ENCODE results near the gene FGGY. TPM values are rescaled to one million over a fixed set of nuclear protein-coding genes. Genes with fewer than 3 reads are reported as not detected.

FGGY gene
- total RNA-seq, 4 donors from 2014 or later: 20.6 to 138 (median 32.8) TPM

DNA sequence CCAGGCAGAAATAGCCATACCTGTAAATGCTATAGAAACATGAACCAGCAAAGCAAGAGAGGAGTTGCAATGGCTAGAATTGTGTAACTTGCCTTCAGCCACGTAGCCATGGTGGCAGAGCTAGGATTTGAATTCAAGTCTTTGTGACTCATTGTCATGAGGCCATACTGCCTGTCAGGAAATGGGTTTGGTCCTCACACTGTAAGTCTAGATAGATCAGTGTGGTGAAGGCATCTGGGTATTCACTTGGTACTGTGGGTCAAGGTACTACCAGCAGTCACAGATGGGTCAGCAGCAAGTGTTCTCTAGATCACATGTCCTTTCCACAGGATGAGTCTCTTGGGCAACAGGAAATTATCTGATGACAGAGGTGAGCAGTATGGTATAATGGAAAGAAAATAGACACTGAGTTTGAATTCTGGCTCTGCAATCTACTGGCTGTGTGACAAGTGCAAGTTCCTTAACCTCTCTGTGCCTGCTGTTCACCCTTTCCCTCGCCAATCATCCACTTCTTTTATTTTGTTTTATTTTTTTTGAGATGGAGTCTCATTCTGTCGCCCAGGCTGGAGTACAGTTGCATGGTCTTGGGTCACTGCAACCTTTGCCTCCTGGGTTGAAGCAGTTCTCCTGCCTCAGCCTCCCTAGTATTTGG, 36.9 kb downstream of the FGGY start:
- Histone ChIP-seq H3K27ac (no peak overlapping the region), H3K27me3 (no peaks in the 10 kb centered on the region), H3K9me3 (no peaks in the 10 kb centered on the region), H3K36me3 (no peaks in the 10 kb centered on the region), H3K4me3 (no peak overlapping the region), H3K4me1 (no peaks in the 10 kb centered on the region)
- no peak for TF ChIP-seq POLR2A (IDR thresholded peaks at IDR 0.05)
- TF ChIP-seq, protein P1, sequence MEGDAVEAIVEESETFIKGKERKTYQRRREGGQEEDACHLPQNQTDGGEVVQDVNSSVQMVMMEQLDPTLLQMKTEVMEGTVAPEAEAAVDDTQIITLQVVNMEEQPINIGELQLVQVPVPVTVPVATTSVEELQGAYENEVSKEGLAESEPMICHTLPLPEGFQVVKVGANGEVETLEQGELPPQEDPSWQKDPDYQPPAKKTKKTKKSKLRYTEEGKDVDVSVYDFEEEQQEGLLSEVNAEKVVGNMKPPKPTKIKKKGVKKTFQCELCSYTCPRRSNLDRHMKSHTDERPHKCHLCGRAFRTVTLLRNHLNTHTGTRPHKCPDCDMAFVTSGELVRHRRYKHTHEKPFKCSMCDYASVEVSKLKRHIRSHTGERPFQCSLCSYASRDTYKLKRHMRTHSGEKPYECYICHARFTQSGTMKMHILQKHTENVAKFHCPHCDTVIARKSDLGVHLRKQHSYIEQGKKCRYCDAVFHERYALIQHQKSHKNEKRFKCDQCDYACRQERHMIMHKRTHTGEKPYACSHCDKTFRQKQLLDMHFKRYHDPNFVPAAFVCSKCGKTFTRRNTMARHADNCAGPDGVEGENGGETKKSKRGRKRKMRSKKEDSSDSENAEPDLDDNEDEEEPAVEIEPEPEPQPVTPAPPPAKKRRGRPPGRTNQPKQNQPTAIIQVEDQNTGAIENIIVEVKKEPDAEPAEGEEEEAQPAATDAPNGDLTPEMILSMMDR (IDR thresholded peaks at IDR 0.05): no peak
- intact Hi-C loops (cut with DNase I; ENCODE audit: low total_unique reads): no loop called here
- DNase-seq: no peak

DNA sequence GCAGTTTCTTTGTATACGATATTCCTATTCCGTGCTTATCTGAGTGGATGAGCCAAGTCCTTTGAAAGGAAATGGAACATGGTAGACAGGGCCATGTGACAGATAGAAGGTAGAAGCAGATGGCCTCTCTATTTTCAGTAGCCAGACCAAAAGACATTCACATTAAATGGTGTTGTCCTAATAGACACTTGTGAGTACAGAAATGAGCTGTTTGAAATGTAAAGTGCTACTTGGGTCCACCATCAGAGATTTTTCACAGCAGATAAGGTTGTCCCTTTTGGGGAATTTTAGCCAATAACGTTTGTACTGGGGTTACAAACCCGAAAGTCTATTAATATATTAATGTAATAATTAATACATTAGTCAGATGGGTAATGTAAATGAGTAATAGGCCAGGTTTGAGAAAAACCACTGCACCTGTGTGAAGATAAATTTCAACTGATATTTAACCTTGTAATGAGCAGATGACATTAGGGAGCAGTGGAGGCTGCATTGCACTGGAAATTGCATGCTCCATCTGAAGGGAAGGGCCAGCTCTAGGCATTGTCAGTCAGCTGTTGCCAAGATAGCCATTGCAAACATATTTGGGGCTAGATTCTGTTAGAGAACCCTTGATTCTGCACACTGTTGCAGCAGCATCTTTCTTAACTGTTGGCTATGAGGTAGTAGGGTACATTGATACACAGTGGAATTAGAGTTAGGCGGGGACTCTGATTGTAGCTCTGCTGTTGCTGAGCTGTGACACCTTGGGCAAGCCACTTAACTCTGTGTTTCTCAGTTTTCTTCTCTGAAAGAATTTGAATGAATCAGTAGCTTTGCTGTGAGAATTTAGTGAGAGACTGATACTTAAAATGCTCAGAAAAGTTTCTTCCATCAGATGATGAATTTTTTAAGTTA, 43.8 kb downstream of the FGGY start:
- Histone ChIP-seq H3K27me3 (no peaks in the 10 kb centered on the region), H3K27ac (no peak overlapping the region), H3K36me3 (no peaks in the 10 kb centered on the region), H3K4me1 (no peaks in the 10 kb centered on the region), H3K9me3 (no peaks in the 10 kb centered on the region), H3K4me3 (no peak overlapping the region)
- TF ChIP-seq, protein P1 (IDR thresholded peaks at IDR 0.05): no peak
- TF ChIP-seq POLR2A (IDR thresholded peaks at IDR 0.05): no peak
- intact Hi-C loops (cut with DNase I; ENCODE audit: low total_unique reads): no loop called here
- no peak for DNase-seq

DNA sequence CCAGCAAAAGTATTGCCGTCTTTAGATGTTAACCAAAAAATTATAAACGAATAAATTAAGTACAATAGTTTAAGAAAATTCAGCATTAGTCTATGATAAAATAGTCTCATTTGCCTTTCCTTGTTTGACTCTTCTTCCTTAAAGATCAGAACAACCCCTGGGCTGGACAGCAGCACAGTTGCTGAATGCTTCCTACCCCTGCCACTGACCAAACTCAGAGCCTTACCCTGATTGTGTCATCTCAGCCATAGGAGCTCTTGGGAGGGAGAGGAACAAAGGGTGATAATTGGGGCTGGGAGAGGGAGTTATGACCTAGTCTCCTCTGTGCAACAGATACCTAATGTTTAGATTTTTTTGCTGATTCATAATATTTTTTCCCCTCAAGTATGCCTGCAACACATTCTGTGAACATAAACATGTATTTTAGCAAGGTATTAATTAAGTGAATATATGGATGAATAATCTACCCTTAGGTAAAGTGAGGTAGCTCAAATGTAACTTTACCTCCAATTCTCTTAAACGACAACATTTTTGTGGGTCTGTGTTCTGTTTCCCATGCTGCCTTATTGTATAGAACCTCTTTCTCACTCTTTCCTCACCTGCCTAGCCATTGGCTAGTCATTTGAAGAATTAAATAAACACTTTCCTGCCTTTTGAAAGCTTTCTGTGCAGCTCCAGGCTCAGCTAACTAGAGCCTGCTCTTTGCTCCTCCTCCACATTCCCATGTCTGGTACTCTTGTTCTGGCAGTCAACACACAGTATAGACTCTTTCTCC, 46.1 kb downstream of the FGGY start:
- no peaks in the 10 kb centered on the region for H3K27me3 ChIP-seq
- TF ChIP-seq POLR2A (IDR thresholded peaks at IDR 0.05): no peak
- TF ChIP-seq, protein P1 (IDR thresholded peaks at IDR 0.05): no peak
- intact Hi-C loops (cut with DNase I; ENCODE audit: low total_unique reads): no loop called here
- no peak for DNase-seq
- no peaks in the 10 kb centered on the region for H3K9me3 ChIP-seq
- H3K36me3 ChIP-seq: no peaks in the 10 kb centered on the region
- no peak overlapping the region for H3K27ac ChIP-seq
- H3K4me3 ChIP-seq: no peak overlapping the region
- no peaks in the 10 kb centered on the region for H3K4me1 ChIP-seq

DNA sequence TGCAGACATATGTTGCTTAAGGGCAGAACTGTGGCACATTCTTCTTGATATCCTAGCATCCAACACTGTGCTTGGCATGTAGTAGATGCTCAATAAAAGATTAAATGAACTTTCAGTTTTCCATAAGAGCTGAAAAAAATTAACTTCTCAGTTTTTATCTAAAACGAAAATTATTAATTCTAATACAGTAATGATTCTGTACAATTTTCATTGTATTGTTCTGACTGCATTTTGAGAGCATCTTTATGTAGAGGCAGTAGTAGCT, 46.6 kb downstream of the FGGY start:
- H3K4me1 ChIP-seq: no peaks in the 10 kb centered on the region
- H3K36me3 ChIP-seq: no peaks in the 10 kb centered on the region
- no peaks in the 10 kb centered on the region for H3K27me3 ChIP-seq
- H3K27ac ChIP-seq: no peak overlapping the region
- no peak overlapping the region for H3K4me3 ChIP-seq
- no peaks in the 10 kb centered on the region for H3K9me3 ChIP-seq
- intact Hi-C loops (cut with DNase I; ENCODE audit: low total_unique reads): no loop called here
- DNase-seq: no peak
- TF ChIP-seq POLR2A (IDR thresholded peaks at IDR 0.05): no peak
- TF ChIP-seq, protein P1 (IDR thresholded peaks at IDR 0.05): no peak

DNA sequence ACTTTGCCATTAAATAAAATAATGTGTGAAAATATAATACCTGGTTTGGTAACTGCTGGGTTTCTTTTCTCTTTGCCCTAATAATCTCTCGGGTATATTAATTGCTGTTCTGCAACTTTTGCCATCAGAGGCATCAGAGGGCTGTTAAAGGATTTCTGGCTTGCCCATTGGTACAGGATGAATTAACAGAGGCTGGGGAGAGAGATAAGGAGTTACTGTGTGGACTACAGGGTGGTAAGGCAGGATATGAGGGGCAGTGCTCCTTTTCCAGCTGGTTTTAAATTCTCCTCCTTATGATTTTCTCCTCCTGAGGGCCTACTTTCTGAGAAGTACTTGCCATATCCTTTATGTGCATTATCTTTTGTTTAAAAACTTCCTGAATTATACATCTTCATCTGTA, 48.3 kb downstream of the FGGY start:
- no peaks in the 10 kb centered on the region for H3K4me1 ChIP-seq
- TF ChIP-seq, protein P1 (IDR thresholded peaks at IDR 0.05): no peak
- no peak for TF ChIP-seq POLR2A (IDR thresholded peaks at IDR 0.05)
- intact Hi-C loops (cut with DNase I; ENCODE audit: low total_unique reads): no loop called here
- H3K4me3 ChIP-seq: no peak overlapping the region
- no peak overlapping the region for H3K27ac ChIP-seq
- H3K27me3 ChIP-seq: no peaks in the 10 kb centered on the region
- DNase-seq: no peak
- H3K9me3 ChIP-seq: no peaks in the 10 kb centered on the region
- no peaks in the 10 kb centered on the region for H3K36me3 ChIP-seq

Measured in uterus (tissue), 4 donors.